ENCODE measurements around the gene MMP24. TPM values are rescaled to one million over a fixed set of nuclear protein-coding genes. Genes with fewer than 3 reads are reported as not detected.

Gene MMP24
- total and polyA plus RNA-seq, 2 of the 13 experiments (the other 11 are each of a cell fraction or from before 2014, with no cell fraction given), result 0.29 to 0.35 TPM

DNA sequence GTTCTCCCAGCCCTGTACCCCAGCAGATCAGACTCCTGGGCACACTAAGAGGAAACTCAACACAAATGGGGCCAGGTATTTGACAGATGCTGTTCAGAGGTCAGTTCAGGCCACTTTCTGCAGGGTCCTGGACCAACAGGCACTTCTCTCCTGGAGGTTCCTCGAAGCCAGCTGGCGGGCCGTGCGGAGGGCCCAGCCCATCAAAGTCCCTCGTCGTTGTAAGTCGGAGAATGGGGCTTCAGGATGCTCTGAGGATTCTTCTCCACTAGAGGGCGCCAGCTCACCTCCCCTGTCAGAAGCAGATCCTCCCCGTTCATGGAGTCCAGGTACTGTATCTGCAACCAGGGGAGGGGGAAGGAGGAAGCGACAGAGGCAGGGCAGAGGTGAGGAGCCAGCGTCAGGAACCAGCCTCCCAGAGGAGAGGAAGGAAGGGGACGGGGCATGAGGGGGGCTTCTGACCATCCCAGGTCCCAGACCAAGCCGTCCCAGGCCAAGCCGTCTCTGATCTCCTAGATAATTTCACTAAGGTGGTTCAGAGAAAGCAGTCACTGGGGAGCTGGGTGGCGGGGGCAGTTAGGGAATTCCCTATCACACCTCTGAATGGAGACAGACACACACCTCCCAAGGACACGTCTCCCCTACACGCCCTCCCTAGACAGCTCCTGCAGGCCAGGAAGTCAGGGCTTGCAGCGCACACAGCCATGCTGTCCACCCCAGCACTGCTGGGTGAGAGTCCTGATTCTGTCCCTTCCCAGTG is 77.4 kb downstream of the MMP24 start (continued):
- no peak for TF ChIP-seq ZNF460 (CRISPR knock-in tag; IDR thresholded peaks at IDR 0.05; ENCODE audit: borderline replicate concordance)
- peak; percentile 61; the same call in 1 of the 2 replicates for TF ChIP-seq ZNF652 (CRISPR knock-in tag; IDR thresholded peaks at IDR 0.05; ENCODE audit: borderline replicate concordance, low read depth)
- TF ChIP-seq PAX8 (CRISPR knock-in tag; IDR thresholded peaks at IDR 0.05; ENCODE audit: borderline replicate concordance), result no peak
- TF ChIP-seq, protein P1, sequence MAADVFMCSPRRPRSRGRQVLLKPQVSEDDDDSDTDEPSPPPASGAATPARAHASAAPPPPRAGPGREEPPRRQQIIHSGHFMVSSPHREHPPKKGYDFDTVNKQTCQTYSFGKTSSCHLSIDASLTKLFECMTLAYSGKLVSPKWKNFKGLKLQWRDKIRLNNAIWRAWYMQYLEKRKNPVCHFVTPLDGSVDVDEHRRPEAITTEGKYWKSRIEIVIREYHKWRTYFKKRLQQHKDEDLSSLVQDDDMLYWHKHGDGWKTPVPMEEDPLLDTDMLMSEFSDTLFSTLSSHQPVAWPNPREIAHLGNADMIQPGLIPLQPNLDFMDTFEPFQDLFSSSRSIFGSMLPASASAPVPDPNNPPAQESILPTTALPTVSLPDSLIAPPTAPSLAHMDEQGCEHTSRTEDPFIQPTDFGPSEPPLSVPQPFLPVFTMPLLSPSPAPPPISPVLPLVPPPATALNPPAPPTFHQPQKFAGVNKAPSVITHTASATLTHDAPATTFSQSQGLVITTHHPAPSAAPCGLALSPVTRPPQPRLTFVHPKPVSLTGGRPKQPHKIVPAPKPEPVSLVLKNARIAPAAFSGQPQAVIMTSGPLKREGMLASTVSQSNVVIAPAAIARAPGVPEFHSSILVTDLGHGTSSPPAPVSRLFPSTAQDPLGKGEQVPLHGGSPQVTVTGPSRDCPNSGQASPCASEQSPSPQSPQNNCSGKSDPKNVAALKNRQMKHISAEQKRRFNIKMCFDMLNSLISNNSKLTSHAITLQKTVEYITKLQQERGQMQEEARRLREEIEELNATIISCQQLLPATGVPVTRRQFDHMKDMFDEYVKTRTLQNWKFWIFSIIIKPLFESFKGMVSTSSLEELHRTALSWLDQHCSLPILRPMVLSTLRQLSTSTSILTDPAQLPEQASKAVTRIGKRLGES (CRISPR knock-in tag; IDR thresholded peaks at IDR 0.05; ENCODE audit: borderline replicate concordance), result no peak
- no peak for TF ChIP-seq FOXJ3 (CRISPR knock-in tag; IDR thresholded peaks at IDR 0.05; ENCODE audit: borderline replicate concordance)
- TF ChIP-seq MXD4 (CRISPR knock-in tag; IDR thresholded peaks at IDR 0.05), result peak; percentile 45; the same call in 1 of the 2 replicates
- no peak for TF ChIP-seq DNMT3B (CRISPR knock-in tag; conservative IDR thresholded peaks at IDR 0.05)
- TF ChIP-seq, protein P2, sequence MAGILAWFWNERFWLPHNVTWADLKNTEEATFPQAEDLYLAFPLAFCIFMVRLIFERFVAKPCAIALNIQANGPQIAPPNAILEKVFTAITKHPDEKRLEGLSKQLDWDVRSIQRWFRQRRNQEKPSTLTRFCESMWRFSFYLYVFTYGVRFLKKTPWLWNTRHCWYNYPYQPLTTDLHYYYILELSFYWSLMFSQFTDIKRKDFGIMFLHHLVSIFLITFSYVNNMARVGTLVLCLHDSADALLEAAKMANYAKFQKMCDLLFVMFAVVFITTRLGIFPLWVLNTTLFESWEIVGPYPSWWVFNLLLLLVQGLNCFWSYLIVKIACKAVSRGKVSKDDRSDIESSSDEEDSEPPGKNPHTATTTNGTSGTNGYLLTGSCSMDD (CRISPR knock-in tag; IDR thresholded peaks at IDR 0.05), result no peak
- TF ChIP-seq, protein P3, sequence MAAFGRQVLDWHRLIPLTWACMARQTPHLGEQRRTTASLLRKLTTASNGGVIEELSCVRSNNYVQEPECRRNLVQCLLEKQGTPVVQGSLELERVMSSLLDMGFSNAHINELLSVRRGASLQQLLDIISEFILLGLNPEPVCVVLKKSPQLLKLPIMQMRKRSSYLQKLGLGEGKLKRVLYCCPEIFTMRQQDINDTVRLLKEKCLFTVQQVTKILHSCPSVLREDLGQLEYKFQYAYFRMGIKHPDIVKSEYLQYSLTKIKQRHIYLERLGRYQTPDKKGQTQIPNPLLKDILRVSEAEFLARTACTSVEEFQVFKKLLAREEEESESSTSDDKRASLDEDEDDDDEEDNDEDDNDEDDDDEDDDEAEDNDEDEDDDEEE (CRISPR knock-in tag; IDR thresholded peaks at IDR 0.05), result no peak
- no peak for TF ChIP-seq GPN1 (CRISPR knock-in tag; IDR thresholded peaks at IDR 0.05; ENCODE audit: borderline replicate concordance)
- TF ChIP-seq JUN (CRISPR knock-in tag; IDR thresholded peaks at IDR 0.05), result no peak
- no peak; the same call in 1 of the 2 replicates for TF ChIP-seq RFX3 (CRISPR knock-in tag; IDR thresholded peaks at IDR 0.05)
- no peak for TF ChIP-seq JUND (CRISPR knock-in tag; IDR thresholded peaks at IDR 0.05)
- no peak for TF ChIP-seq NFE2L1 (CRISPR knock-in tag; IDR thresholded peaks at IDR 0.05; ENCODE audit: borderline replicate concordance)
- TF ChIP-seq THAP11 (CRISPR knock-in tag; IDR thresholded peaks at IDR 0.05), result peak; percentile 64
- TF ChIP-seq ARNT (IDR thresholded peaks at IDR 0.05), result no peak
- TF ChIP-seq STAG1 (CRISPR knock-in tag; IDR thresholded peaks at IDR 0.05), result peak; percentile 96
- TF ChIP-seq ZNF792 (CRISPR knock-in tag; IDR thresholded peaks at IDR 0.05), result peak; percentile 92
- TF ChIP-seq, protein P4, sequence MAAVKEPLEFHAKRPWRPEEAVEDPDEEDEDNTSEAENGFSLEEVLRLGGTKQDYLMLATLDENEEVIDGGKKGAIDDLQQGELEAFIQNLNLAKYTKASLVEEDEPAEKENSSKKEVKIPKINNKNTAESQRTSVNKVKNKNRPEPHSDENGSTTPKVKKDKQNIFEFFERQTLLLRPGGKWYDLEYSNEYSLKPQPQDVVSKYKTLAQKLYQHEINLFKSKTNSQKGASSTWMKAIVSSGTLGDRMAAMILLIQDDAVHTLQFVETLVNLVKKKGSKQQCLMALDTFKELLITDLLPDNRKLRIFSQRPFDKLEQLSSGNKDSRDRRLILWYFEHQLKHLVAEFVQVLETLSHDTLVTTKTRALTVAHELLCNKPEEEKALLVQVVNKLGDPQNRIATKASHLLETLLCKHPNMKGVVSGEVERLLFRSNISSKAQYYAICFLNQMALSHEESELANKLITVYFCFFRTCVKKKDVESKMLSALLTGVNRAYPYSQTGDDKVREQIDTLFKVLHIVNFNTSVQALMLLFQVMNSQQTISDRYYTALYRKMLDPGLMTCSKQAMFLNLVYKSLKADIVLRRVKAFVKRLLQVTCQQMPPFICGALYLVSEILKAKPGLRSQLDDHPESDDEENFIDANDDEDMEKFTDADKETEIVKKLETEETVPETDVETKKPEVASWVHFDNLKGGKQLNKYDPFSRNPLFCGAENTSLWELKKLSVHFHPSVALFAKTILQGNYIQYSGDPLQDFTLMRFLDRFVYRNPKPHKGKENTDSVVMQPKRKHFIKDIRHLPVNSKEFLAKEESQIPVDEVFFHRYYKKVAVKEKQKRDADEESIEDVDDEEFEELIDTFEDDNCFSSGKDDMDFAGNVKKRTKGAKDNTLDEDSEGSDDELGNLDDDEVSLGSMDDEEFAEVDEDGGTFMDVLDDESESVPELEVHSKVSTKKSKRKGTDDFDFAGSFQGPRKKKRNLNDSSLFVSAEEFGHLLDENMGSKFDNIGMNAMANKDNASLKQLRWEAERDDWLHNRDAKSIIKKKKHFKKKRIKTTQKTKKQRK (IDR thresholded peaks at IDR 0.05; ENCODE audit: low read length), result no peak
- TF ChIP-seq ZBTB21 (CRISPR knock-in tag; IDR thresholded peaks at IDR 0.05), result no peak
- no peak for TF ChIP-seq NBN (conservative IDR thresholded peaks at IDR 0.05)
- TF ChIP-seq, protein P5, sequence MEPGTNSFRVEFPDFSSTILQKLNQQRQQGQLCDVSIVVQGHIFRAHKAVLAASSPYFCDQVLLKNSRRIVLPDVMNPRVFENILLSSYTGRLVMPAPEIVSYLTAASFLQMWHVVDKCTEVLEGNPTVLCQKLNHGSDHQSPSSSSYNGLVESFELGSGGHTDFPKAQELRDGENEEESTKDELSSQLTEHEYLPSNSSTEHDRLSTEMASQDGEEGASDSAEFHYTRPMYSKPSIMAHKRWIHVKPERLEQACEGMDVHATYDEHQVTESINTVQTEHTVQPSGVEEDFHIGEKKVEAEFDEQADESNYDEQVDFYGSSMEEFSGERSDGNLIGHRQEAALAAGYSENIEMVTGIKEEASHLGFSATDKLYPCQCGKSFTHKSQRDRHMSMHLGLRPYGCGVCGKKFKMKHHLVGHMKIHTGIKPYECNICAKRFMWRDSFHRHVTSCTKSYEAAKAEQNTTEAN (CRISPR knock-in tag; conservative IDR thresholded peaks at IDR 0.05), result no peak

Data from HepG2 (cell line).